ENCODE data around the gene DUT. TPM values are rescaled to one million over a fixed set of nuclear protein-coding genes. Genes with fewer than 3 reads are reported as not detected.

The DUT gene
- total and polyA plus RNA-seq, 9 of the 15 experiments (the other 6 are each of a cell fraction or from before 2014, with no cell fraction given), result 13.9 to 235 (median 94.9) TPM

DNA sequence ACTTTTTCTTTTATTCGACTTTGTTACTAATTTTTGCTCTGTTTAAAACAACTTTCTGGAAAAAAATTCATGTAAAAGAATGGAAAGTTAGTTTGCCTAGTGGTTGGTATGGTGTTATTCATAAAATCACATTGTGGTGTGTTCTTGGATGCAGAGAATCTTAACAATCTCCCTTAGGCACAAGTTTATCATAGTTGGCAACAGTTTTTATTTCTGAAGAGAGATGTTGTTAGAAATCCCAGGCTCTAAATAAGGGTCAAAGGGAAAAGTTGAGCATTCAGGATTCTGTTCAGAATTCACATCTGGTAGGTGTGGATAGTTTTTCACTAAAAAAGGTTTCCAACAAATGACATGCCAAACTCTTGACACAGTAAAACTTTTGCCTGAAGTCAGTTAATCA lies 6.4 kb downstream of the DUT start:
- Histone ChIP-seq H3K9me1 (ENCODE audit: control insufficient read depth, insufficient read depth, low read length) (no peaks in the 10 kb centered on the region), H3K27me3 (ENCODE audit: control insufficient read depth in 2 of 2, insufficient read depth in 2 of 2, low read length in 2 of 2) (no peaks in the 10 kb centered on the region), H2AFZ (ENCODE audit: low read depth, low read length) (no peak overlapping the region), H3K4me1 (replicated peaks in 1 of 2; ENCODE audit: control insufficient read depth in 2 of 2, insufficient read depth in 2 of 2, low read length in 2 of 2) (no peaks in the 10 kb centered on the region; a peak in 3 of 5 replicates), H3K9ac (ENCODE audit: insufficient read depth in 1 of 2, low read depth in 2 of 2, low read length in 2 of 2) (no peak overlapping the region), H3K27ac (ENCODE audit: extremely low read depth, low read depth, low read length) (no peak overlapping the region), H3K36me3 (ENCODE audit: control insufficient read depth, insufficient read depth, low read length) (peaks cover 92% of the 10 kb centered on the region), H3K79me2 (ENCODE audit: control insufficient read depth, insufficient read depth, low read length) (peaks cover 56% of the 10 kb centered on the region), H3K4me3 (no peak overlapping the region), H4K20me1 (replicated peaks; ENCODE audit: control insufficient read depth, insufficient read depth, low read length) (no peaks in the 10 kb centered on the region), H3K4me2 (ENCODE audit: insufficient read depth, low read length) (no peak overlapping the region), H3K9me3 (replicated peaks; ENCODE audit: control insufficient read depth, insufficient read depth, low read depth, low read length) (no peaks in the 10 kb centered on the region)
- in situ Hi-C loops (cut with MboI), result no loop called here
- intact Hi-C loops (cut with micrococcal nuclease), result no loop called here
- no peak for ATAC-seq
- TF ChIP-seq TAF1 (IDR thresholded peaks at IDR 0.05; ENCODE audit: control insufficient read depth, extremely low read depth, insufficient read depth, low read length, severe bottlenecking) (no peak), ZBTB11 (CRISPR knock-in tag; IDR thresholded peaks at IDR 0.05) (no peak), ELK3 (CRISPR knock-in tag; IDR thresholded peaks at IDR 0.05) (no peak), ZFP36 (IDR thresholded peaks at IDR 0.05; ENCODE audit: low read depth, low read length, partially characterized antibody) (no peak), BRD9 (IDR thresholded peaks at IDR 0.05; ENCODE audit: low read depth, partially characterized antibody) (no peak), FOXK1 (CRISPR knock-in tag; IDR thresholded peaks at IDR 0.05; ENCODE audit: borderline replicate concordance) (no peak), TCFL5 (CRISPR knock-in tag; conservative IDR thresholded peaks at IDR 0.05) (no peak), PRPF4 (IDR thresholded peaks at IDR 0.05; ENCODE audit: insufficient read depth, low read depth, low read length, poor library complexity, severe bottlenecking) (no peak)
- TF ChIP-seq, protein P1, sequence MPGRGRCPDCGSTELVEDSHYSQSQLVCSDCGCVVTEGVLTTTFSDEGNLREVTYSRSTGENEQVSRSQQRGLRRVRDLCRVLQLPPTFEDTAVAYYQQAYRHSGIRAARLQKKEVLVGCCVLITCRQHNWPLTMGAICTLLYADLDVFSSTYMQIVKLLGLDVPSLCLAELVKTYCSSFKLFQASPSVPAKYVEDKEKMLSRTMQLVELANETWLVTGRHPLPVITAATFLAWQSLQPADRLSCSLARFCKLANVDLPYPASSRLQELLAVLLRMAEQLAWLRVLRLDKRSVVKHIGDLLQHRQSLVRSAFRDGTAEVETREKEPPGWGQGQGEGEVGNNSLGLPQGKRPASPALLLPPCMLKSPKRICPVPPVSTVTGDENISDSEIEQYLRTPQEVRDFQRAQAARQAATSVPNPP (IDR thresholded peaks at IDR 0.05; ENCODE audit: borderline replicate concordance, insufficient read depth, insufficient read length), result no peak
- POLR2A ChIA-PET, result interaction anchor here (0.6 kb wide), 1 partner anchor 18 kb away, joined by 3 read pairs; no protein-coding TSS in a partner anchor
- BruUV-seq (replicated peaks), result no TSS peak
- DNase-seq (ENCODE audit: extremely low read depth in 1 of 4, low spot score in 3 of 4), result no peak
- FAIRE-seq, result no peak
- CTCF ChIA-PET (ENCODE audit: low intra/inter-chr PET ratio), result no interaction called here
- 65% methylated on average over 1 of the region's 1 CpG for WGBS (ENCODE audit: insufficient coverage, low coverage, missing lambda C conversion rate)

Data from K562 (cell line).